Stimulated activated CD4-positive, alpha-beta T cell treated with anti-CD3 and anti-CD28 coated beads, Interleukin-1b, Interleukin-23, amount 100 ng/mL, for 24 hours (primary cell): Measurements from ENCODE around the gene TXNDC11.

ENCODE experiments used
- DNase-seq, 4 experiments: peaks; one replicate each; pipeline ENCODE4 v3.0.0-alpha.2; 2020; ENCODE audit warnings: low read depth in 4 of 4, low spot score in 1 of 4

The TXNDC11 gene

GRCh38 chr16:11675561-11676511, 66.8 kb downstream of the TXNDC11 start:
- DNase-seq = no peak

GRCh38 chr16:11674818-11675560, 67.7 kb downstream of the TXNDC11 start:
- DNase-seq = no peak

GRCh38 chr16:11674001-11674817, 68.4 kb downstream of the TXNDC11 start:
- DNase-seq = no peak

- DNase-seq = no peak
Observed at GRCh38 chr16:11673091-11674000, 69.3 kb downstream of the TXNDC11 start.

GRCh38 chr16:11672206-11673090, 70.2 kb downstream of the TXNDC11 start:
- no peak for DNase-seq

- DNase-seq = no peak
Observed at GRCh38 chr16:11671676-11672075, 71.0 kb downstream of the TXNDC11 start.

GRCh38 chr16:11671271-11671670, 71.4 kb downstream of the TXNDC11 start:
- no peak for DNase-seq

GRCh38 chr16:11670171-11671131, 72.2 kb downstream of the TXNDC11 start:
- no peak for DNase-seq

- no peak for DNase-seq
Observed at GRCh38 chr16:11669380-11670146, 73.1 kb downstream of the TXNDC11 start.

GRCh38 chr16:11668623-11669379, 73.9 kb downstream of the TXNDC11 start:
- DNase-seq = no peak

- peak; percentile 64 to 86 (median 75) for DNase-seq
Observed at GRCh38 chr16:11667824-11668622, 74.6 kb downstream of the TXNDC11 start, which contains the start of gene SNN. TSS of gene SNN (plus strand) at chr16:11668455. CDS start at chr16:11676060, 7,605 bp downstream.

- DNase-seq = no peak
Observed at GRCh38 chr16:11667221-11667823, 75.3 kb downstream of the TXNDC11 start.

GRCh38 chr16:11666103-11667055, 76.3 kb downstream of the TXNDC11 start:
- no peak for DNase-seq

- peak in 1 of 4 experiments; percentile 19 for DNase-seq
Observed at GRCh38 chr16:11665071-11665491, 77.6 kb downstream of the TXNDC11 start.
